ENCODE results near the gene GAPDHS.

GRCh38 chr19:35484252-35485036, 48.8 kb upstream of the GAPDHS start:
- TF ChIP-seq CTCF (IDR thresholded peaks at IDR 0.05; ENCODE audit: borderline replicate concordance, extremely low read depth, low read length, poor library complexity, severe bottlenecking) (no peak), EZH2 (IDR thresholded peaks at IDR 0.05; ENCODE audit: borderline replicate concordance, low read depth, low read length, severe bottlenecking) (no peak)
